SU-DHL-6 (cell line): ENCODE results near the gene NIFK.

ENCODE experiments used
- CTCF ChIP-seq: fragments of 200-600 bp; sonication (generic); IDR thresholded peaks from one replicate; pipeline ENCODE4 v1.5.1; 2017; ENCODE audit warnings: antibody characterized with exemption, mild to moderate bottlenecking, low read length, moderate library complexity; ENCODE audit not compliant: insufficient read depth, poor library complexity, severe bottlenecking
- EZH2phosphoT487 ChIP-seq: fragments of 200-600 bp; sonication (generic), shearing (Covaris generic); conservative IDR thresholded peaks from 2 replicates; pipeline ENCODE4 v1.6.1; 2018; ENCODE audit warnings: mild to moderate bottlenecking, antibody characterized with exemption, low read length, moderate library complexity, mixed read lengths

- no peak for TF ChIP-seq CTCF
- TF ChIP-seq EZH2phosphoT487, result no peak
Observed at GRCh38 chr2:121731366-121731765, 5.3 kb downstream of the NIFK start.
